Pons (tissue), 1 donor: ENCODE results near the gene GRHL1.
"Not testable (repeated sequence)": the region's sequence is repeated elsewhere in the genome, so short reads cannot be mapped to it uniquely, and the experiment has no call there.

Experiments
- DNase-seq: peaks from one replicate; pipeline ENCODE4 v3.0.0-alpha.2; 2016; ENCODE audit warnings: low spot score

The GRHL1 gene

GRCh38 chr2:10026940-10027569 lies 75.6 kb downstream of the GRHL1 start:
- no peak for DNase-seq

- no peak for DNase-seq
Measured at GRCh38 chr2:10027660-10028330, 76.3 kb downstream of the GRHL1 start.

- no peak for DNase-seq
Measured at GRCh38 chr2:10028407-10028987, 77.0 kb downstream of the GRHL1 start.

- no peak for DNase-seq
Measured at GRCh38 chr2:10028988-10029874, 77.7 kb downstream of the GRHL1 start.

- DNase-seq, result no peak
Measured at GRCh38 chr2:10029875-10030223, 78.4 kb downstream of the GRHL1 start.

GRCh38 chr2:10030311-10030736 lies 78.8 kb downstream of the GRHL1 start:
- DNase-seq, result no peak

GRCh38 chr2:10030798-10031197 lies 79.3 kb downstream of the GRHL1 start:
- DNase-seq, result not testable (repeated sequence)

- no peak for DNase-seq
Measured at GRCh38 chr2:10031886-10032745, 80.6 kb downstream of the GRHL1 start.

GRCh38 chr2:10032746-10033105 lies 81.2 kb downstream of the GRHL1 start:
- no peak for DNase-seq

GRCh38 chr2:10033251-10034006 lies 81.9 kb downstream of the GRHL1 start:
- DNase-seq, result no peak

- no peak for DNase-seq
Measured at GRCh38 chr2:10034333-10035052, 83.0 kb downstream of the GRHL1 start.

- DNase-seq, result no peak
Measured at GRCh38 chr2:10035053-10035422, 83.5 kb downstream of the GRHL1 start.

- DNase-seq, result no peak
Measured at GRCh38 chr2:10035633-10036032, 84.1 kb downstream of the GRHL1 start.

- DNase-seq, result peak; percentile 91
Measured at GRCh38 chr2:10036095-10036884, 84.8 kb downstream of the GRHL1 start.

GRCh38 chr2:10038123-10038522 lies 86.6 kb downstream of the GRHL1 start:
- DNase-seq, result no peak

GRCh38 chr2:10038716-10039115 lies 87.2 kb downstream of the GRHL1 start:
- DNase-seq, result no peak

- DNase-seq, result peak; percentile 85
Measured at GRCh38 chr2:10039658-10040410, 88.3 kb downstream of the GRHL1 start.

- no peak for DNase-seq
Measured at GRCh38 chr2:10041711-10042110, 90.2 kb downstream of the GRHL1 start.
